GM12865 (cell line): Measurements from ENCODE around the gene TNRC6A.

Experiments
- DNase-seq: peaks from one replicate; pipeline ENCODE4 v3.0.0; 2010; ENCODE audit warnings: low read depth
- H3K4me3 ChIP-seq: 2 replicates; pipeline ENCODE4 v1.5.1; 2011; ENCODE audit warnings: mild to moderate bottlenecking, low read depth, low read length, control low read depth
- TF ChIP-seq, protein P1 (sequence below): IDR thresholded peaks from 2 replicates; pipeline ENCODE4 v1.5.1; 2011; ENCODE audit warnings: low read length, control low read depth, low read depth, inconsistent platforms; ENCODE audit not compliant: insufficient read depth; ENCODE audit errors: missing control alignments

The TNRC6A gene

GRCh38 chr16:24688359-24688758, 41.1 kb upstream of the TNRC6A start:
- no peak overlapping the region for H3K4me3 ChIP-seq
- TF ChIP-seq, protein P1, sequence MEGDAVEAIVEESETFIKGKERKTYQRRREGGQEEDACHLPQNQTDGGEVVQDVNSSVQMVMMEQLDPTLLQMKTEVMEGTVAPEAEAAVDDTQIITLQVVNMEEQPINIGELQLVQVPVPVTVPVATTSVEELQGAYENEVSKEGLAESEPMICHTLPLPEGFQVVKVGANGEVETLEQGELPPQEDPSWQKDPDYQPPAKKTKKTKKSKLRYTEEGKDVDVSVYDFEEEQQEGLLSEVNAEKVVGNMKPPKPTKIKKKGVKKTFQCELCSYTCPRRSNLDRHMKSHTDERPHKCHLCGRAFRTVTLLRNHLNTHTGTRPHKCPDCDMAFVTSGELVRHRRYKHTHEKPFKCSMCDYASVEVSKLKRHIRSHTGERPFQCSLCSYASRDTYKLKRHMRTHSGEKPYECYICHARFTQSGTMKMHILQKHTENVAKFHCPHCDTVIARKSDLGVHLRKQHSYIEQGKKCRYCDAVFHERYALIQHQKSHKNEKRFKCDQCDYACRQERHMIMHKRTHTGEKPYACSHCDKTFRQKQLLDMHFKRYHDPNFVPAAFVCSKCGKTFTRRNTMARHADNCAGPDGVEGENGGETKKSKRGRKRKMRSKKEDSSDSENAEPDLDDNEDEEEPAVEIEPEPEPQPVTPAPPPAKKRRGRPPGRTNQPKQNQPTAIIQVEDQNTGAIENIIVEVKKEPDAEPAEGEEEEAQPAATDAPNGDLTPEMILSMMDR, result no peak
- no peak for DNase-seq

DNA sequence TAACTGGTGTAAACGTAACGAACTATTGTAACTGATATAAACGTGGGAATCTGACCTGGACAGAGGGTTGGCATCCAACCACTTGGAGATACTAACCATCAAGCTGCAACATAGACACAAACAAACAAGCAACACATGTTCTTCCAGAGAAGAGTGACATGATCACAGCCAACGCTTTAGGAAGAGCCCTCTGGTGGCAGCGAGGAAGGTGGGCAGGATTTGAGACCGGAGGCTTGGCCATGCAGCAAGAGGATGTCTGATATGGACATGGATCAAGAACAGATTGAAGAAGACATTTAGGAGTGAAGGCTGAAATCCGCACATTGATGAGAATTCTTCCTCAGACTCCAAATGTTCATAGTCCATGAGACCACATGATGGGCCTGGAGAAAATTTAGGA, 40.3 kb upstream of the TNRC6A start:
- DNase-seq, result peak; percentile 57
- H3K4me3 ChIP-seq, result no peak overlapping the region
- TF ChIP-seq, protein P1, result peak; percentile 62

DNA sequence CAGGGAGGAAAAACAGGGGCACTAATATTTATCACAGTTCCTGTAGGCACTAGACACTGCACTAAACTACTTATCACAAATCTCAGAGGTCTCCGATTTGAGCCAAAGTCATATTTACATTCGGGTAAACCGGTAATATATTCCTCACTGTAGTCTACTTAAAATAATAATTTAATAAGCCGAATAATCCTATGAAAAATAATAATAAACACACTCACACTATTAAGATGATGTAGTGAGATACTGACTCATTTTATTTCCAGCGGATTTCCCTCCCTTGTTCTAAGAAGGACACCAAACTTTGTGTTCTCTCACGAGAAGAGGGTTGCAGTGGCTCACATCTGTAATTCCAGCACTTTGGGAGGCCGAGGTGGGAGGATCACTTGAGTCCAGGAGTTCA, 36.6 kb upstream of the TNRC6A start:
- TF ChIP-seq, protein P1, result no peak
- no peak overlapping the region for H3K4me3 ChIP-seq
- DNase-seq, result no peak

DNA sequence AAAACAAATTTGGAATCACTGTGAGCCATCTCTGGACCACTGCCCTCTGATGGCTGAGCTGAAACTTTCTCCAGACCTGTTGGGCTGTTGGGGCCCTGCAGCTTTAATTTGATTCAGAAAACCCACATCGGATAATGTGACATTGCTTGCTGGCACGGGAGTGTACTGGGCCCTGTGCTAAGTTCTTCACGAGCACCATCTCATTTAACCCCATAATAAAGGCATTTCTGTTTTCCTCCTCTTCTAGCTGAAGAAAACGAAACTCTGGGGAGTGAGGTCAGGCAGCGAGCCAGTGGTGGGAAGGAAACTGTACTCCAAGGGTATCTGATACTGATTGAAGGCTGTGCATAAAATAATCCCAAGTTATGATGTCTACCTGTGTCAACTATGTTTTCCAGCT, 34.5 kb upstream of the TNRC6A start:
- TF ChIP-seq, protein P1, result no peak
- DNase-seq, result no peak
- no peak overlapping the region for H3K4me3 ChIP-seq

GRCh38 chr16:24696699-24697098, 32.8 kb upstream of the TNRC6A start:
- no peak for DNase-seq
- no peak overlapping the region for H3K4me3 ChIP-seq
- TF ChIP-seq, protein P1, result no peak

DNA sequence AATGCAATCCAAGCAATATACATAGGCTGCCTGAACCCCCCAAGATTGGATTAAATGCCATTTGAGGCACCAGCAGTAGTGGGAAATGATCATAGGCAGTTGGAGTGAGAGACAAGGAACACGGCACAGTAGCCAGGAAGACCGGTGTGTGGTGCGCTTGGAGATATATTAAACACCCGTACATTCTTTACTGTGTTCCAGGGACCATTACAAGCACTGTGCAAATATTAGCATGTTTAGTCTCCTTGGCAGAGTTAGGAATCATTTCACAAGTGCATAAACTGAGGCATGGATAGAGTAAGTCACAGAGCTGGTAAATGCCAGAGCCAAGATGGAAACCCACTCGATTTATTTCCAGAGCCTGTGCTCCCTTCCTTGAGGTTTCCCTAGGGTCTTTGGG, 31.1 kb upstream of the TNRC6A start:
- DNase-seq, result no peak
- no peak overlapping the region for H3K4me3 ChIP-seq
- TF ChIP-seq, protein P1, result no peak

DNA sequence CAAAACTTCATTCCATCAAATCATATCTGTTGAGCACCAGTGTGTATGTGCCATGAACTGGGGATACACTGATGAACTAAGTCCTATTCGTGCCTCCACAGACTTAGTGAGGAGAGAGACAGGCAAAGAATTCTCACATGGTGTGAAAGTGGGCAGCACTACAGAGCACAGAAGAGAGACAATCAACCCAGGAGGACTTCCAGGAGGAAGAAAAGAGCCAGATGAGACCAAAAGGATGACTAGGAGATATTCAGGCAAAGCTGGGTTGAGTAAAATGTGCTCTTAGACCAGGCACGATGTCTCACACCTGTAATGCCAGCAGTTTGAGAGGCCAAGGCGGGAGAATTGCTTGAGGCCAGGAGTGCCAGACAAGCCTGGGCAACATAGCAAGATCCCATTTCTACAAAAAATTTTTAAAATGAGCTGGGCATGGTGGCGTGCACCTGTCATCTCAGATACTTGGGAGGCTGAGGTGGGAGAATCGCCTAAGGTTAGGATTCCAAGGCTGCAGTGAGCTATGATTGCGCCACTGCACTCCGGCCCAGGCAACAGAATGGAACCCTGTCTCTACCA, 30.2 kb upstream of the TNRC6A start:
- no peak overlapping the region for H3K4me3 ChIP-seq
- TF ChIP-seq, protein P1, result no peak
- DNase-seq, result no peak
